HCT116 (cell line): Measurements from ENCODE around the gene AFAP1. TPM values are rescaled to one million over a fixed set of nuclear protein-coding genes. Genes with fewer than 3 reads are reported as not detected.

Experiments
- ATAC-seq: fragments of 200-7000 bp; cut with Tn5 transposase; 2 replicates; pipeline ENCODE4 v1.9.1; 2020; ENCODE audit warnings: mild to moderate bottlenecking, moderate library complexity
- BruUV-seq: library from RNA; stranded (reverse); fragments of 400-500 nt; replicated peaks from 2 replicates; lab custom pipeline; 2021; lab: Mats Ljungman, UMichigan
- CTCF ChIA-PET: fragments of 300-600 bp; sonication (Branson Sonifier 250); formaldehyde crosslinking; loops from one replicate; lab custom pipeline; 2021; ENCODE audit warnings: antibody characterized with exemption; lab: Charles Lee
- POLR2A ChIA-PET: fragments of 300-600, 350-600 bp; sonication (Branson Sonifier 250); formaldehyde crosslinking; loops from one replicate; lab custom pipeline; 2021; ENCODE audit warnings: antibody characterized with exemption; lab: Charles Lee
- RAD21 ChIA-PET, 2 experiments: fragments of 300-600 bp; sonication (Branson Sonifier 250); formaldehyde crosslinking; loops; one replicate each; lab custom pipeline; 2023; ENCODE audit warnings: low total read pairs in 2 of 2; ENCODE audit not compliant: uncharacterized antibody in 2 of 2, unreplicated experiment in 2 of 2, low non-redundant PET in 1 of 2; lab: Charles Lee
- DNase-seq: peaks from one replicate; pipeline ENCODE4 v3.0.0-alpha.2; 2010; ENCODE audit warnings: low read depth, low spot score
- H2AFZ ChIP-seq: fragments of 200-600 bp; shearing (Covaris generic), sonication (generic); 2 replicates; pipeline ENCODE4 v1.6.1; 2017; ENCODE audit warnings: low read depth, mixed run types, mixed read lengths, antibody characterized with exemption, low read length; ENCODE audit not compliant: poor library complexity, severe bottlenecking
- H3K27ac ChIP-seq: 2 replicates; pipeline ENCODE4 v1.5.1; 2012; ENCODE audit warnings: low read depth, low read length
- H3K27me3 ChIP-seq: fragments of 200-600 bp; sonication (generic); 2 replicates; pipeline ENCODE4 v1.6.1; 2016; ENCODE audit warnings: mixed run types, low read length, mixed read lengths; ENCODE audit not compliant: insufficient read depth
- H3K36me3 ChIP-seq, 2 experiments: fragments of 200-500 bp in 1 of 2; fragments of 200-600 bp in 1 of 2; sonication (Bioruptor generic) in 1 of 2; sonication (generic) in 1 of 2; 2 replicates each; pipeline versions ENCODE4 v1.5.1 to v1.6.1; 2014 to 2016; ENCODE audit warnings: low read length in 2 of 2, inconsistent platforms in 1 of 2, mixed read lengths in 1 of 2, mixed run types in 1 of 2; ENCODE audit not compliant: insufficient read depth in 2 of 2, control insufficient read depth in 1 of 2
- H3K4me1 ChIP-seq, 2 experiments: fragments of 200-600 bp in 1 of 2; sonication (generic) in 1 of 2; 2 replicates each; pipeline versions ENCODE4 v1.5.1 to v1.6.1; 2012 to 2017; ENCODE audit warnings: low read length in 2 of 2, inconsistent platforms in 1 of 2, mild to moderate bottlenecking in 1 of 2, mixed read lengths in 1 of 2, mixed run types in 1 of 2, moderate library complexity in 1 of 2; ENCODE audit not compliant: insufficient read depth in 2 of 2, control insufficient read depth in 1 of 2
- H3K4me2 ChIP-seq: fragments of 200-600 bp; sonication (generic); 2 replicates; pipeline ENCODE4 v1.6.1; 2017; ENCODE audit warnings: mixed run types, low read length, mixed read lengths
- H3K4me3 ChIP-seq, 2 experiments: fragments of 200-600 bp in 1 of 2; sonication (generic) in 1 of 2; replicated peaks in 1 of 2; 2 replicates each; pipeline ENCODE4 v1.5.1; 2011 to 2016; ENCODE audit warnings: low read length in 2 of 2, control low read depth in 1 of 2, low read depth in 1 of 2, mild to moderate bottlenecking in 1 of 2, mixed read lengths in 1 of 2, mixed run types in 1 of 2
- H3K79me2 ChIP-seq: fragments of 200-600 bp; sonication (generic); 2 replicates; pipeline ENCODE4 v1.6.1; 2017; ENCODE audit warnings: mild to moderate bottlenecking, mixed run types, low read length, moderate library complexity, mixed read lengths; ENCODE audit not compliant: insufficient read depth
- H3K9ac ChIP-seq: fragments of 200-600 bp; sonication (generic); 2 replicates; pipeline ENCODE4 v1.6.1; 2016; ENCODE audit warnings: low read length, mixed read lengths
- H3K9me2 ChIP-seq: fragments of 200-600 bp; sonication (generic), shearing (Covaris generic); 2 replicates; pipeline ENCODE4 v1.6.1; 2017; ENCODE audit warnings: mixed run types, mild to moderate bottlenecking, moderate library complexity; ENCODE audit not compliant: insufficient read depth
- H3K9me3 ChIP-seq, 2 experiments: fragments of 200-500 bp in 1 of 2; fragments of 200-600 bp in 1 of 2; sonication (Bioruptor generic) in 1 of 2; sonication (generic) in 1 of 2; 2 replicates each; pipeline ENCODE4 v1.6.1; 2014 to 2017; ENCODE audit warnings: low read length in 2 of 2, mixed read lengths in 2 of 2, inconsistent platforms in 1 of 2, low read depth in 1 of 2, mild to moderate bottlenecking in 1 of 2, mixed run types in 1 of 2, moderate library complexity in 1 of 2; ENCODE audit not compliant: control insufficient read depth in 1 of 2, insufficient read depth in 1 of 2
- H4K20me1 ChIP-seq: fragments of 200-600 bp; sonication (generic), shearing (Covaris generic); 2 replicates; pipeline ENCODE4 v1.6.1; 2017; ENCODE audit warnings: mixed run types, mild to moderate bottlenecking, moderate library complexity; ENCODE audit not compliant: insufficient read depth
- CBX3 ChIP-seq: IDR thresholded peaks from 2 replicates; pipeline ENCODE4 v1.6.1; 2012; ENCODE audit warnings: low read depth
- CTCF ChIP-seq, 3 experiments: fragments of 200-600 bp in 1 of 3; sonication (generic) in 1 of 3; IDR thresholded peaks in 2 of 3; conservative IDR thresholded peaks in 1 of 3; 2 replicates each; pipeline ENCODE4 v1.5.1; 2012 to 2017; ENCODE audit warnings: low read depth in 2 of 3, low read length in 2 of 3, antibody characterized with exemption in 1 of 3, borderline replicate concordance in 1 of 3, control low read depth in 1 of 3, mild to moderate bottlenecking in 1 of 3, mixed read lengths in 1 of 3, mixed run types in 1 of 3, moderate library complexity in 1 of 3; ENCODE audit not compliant: insufficient read depth in 1 of 3
- EGR1 ChIP-seq: IDR thresholded peaks from 2 replicates; pipeline ENCODE4 v1.6.1; 2012; ENCODE audit warnings: low read depth
- ELF1 ChIP-seq: IDR thresholded peaks from 2 replicates; pipeline ENCODE4 v1.6.1; 2012; ENCODE audit warnings: low read depth, borderline replicate concordance
- EZH2 ChIP-seq: fragments of 200-600 bp; sonication (generic); IDR thresholded peaks from 2 replicates; pipeline ENCODE4 v1.6.1; 2017; ENCODE audit warnings: antibody characterized with exemption, mixed run types
- JUND ChIP-seq: IDR thresholded peaks from 2 replicates; pipeline ENCODE4 v1.6.1; 2012
- MAX ChIP-seq: IDR thresholded peaks from 2 replicates; pipeline ENCODE4 v1.6.1; 2012
- POLR2A ChIP-seq: IDR thresholded peaks from 2 replicates; pipeline ENCODE4 v1.7.0; 2011; ENCODE audit warnings: borderline replicate concordance; ENCODE audit not compliant: insufficient read depth, insufficient read length; ENCODE audit errors: extremely low read depth
- RAD21 ChIP-seq: IDR thresholded peaks from 2 replicates; pipeline ENCODE4 v1.6.1; 2012; ENCODE audit warnings: low read depth, mild to moderate bottlenecking
- REST ChIP-seq: IDR thresholded peaks from 2 replicates; pipeline ENCODE4 v1.6.1; 2012; ENCODE audit warnings: low read depth
- SIN3A ChIP-seq: IDR thresholded peaks from 2 replicates; pipeline ENCODE4 v1.6.1; 2012; ENCODE audit warnings: low read depth
- SP1 ChIP-seq: IDR thresholded peaks from 2 replicates; pipeline ENCODE4 v1.6.1; 2012; ENCODE audit warnings: low read depth
- SRF ChIP-seq: IDR thresholded peaks from 2 replicates; pipeline ENCODE4 v1.6.1; 2012; ENCODE audit warnings: low read depth
- TCF7L2 ChIP-seq: IDR thresholded peaks from 2 replicates; pipeline ENCODE4 v1.7.0; 2011; ENCODE audit warnings: borderline replicate concordance, inconsistent platforms; ENCODE audit not compliant: insufficient read depth, insufficient read length; ENCODE audit errors: extremely low read depth
- ZFX ChIP-seq: fragments of 450-650 bp; IDR thresholded peaks from 2 replicates; pipeline ENCODE4 v1.6.1; 2017
- ZNF274 ChIP-seq: fragments of 200-500 bp; sonication (Bioruptor generic); IDR thresholded peaks from 2 replicates; pipeline ENCODE4 v1.6.1; 2014; ENCODE audit warnings: mild to moderate bottlenecking, low read depth, low read length, inconsistent platforms
- intact Hi-C: fragments of 100-400 bp; cut with micrococcal nuclease; formaldehyde crosslinking; loops from 2 replicates; pipeline ENCODE4 v1.10.0; 2022
- total RNA-seq: library from RNA; stranded (reverse); gene quantifications from one replicate; pipeline ENCODE4 v1.2.1, GENCODE V29; 2021; ENCODE audit not compliant: unreplicated experiment

Gene AFAP1
- total RNA-seq, 1 experiment from 2014 or later, result 19.4 TPM

DNA sequence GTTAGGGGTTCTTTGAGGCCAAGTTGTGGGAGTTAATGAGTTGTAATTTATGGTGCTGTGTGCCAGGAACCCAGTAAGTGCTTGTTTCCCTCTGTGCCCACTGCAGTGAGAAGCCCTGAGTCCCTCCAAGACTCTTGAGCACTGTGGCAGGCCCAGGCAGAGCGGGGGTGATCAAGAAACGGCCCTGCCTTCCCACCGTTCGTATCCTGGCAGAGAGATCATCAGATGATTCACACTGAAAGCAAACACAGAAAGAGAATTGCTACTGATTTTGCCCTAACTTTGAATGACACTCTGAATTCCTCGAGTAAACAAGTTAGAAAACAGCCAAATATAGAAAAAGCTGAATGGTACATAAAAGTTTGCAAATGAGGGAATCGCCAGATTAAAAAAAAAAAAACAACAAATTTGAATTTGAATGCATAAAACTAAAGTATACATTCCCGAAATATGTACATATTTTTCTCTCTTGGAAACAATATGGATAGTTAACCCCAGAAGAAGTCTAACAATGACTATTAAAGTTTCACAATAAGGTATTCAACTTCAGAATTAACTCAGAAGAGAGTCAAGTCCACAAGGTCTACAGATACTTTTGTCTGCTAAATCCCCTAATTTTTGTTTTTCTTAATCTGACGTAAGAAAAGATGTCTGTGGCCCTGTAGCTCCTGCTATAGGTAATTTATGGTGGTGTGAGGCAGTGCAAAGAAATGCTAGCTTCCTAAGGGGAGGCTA, 71.8 kb downstream of the AFAP1 start:
- Histone ChIP-seq H3K4me3 (no peak overlapping the region), H3K9me2 (no peaks in the 10 kb centered on the region), H3K79me2 (no peaks in the 10 kb centered on the region), H3K4me2 (no peak overlapping the region), H2AFZ (no peak overlapping the region), H3K27me3 (no peaks in the 10 kb centered on the region), H4K20me1 (no peaks in the 10 kb centered on the region), H3K9me3 (no peaks in the 10 kb centered on the region), H3K27ac (no peak overlapping the region), H3K9ac (no peak overlapping the region), H3K36me3 (0 out of 4 replicates have a peak, but pooled peaks cover 0 to 2% of the 10 kb centered on the region in 2 experiments), H3K4me1 (no peaks in the 10 kb centered on the region)
- no peak for TF ChIP-seq CTCF (IDR thresholded peaks at IDR 0.05 in 2 of 3, conservative IDR thresholded peaks at IDR 0.05 in 1 of 3; ENCODE audit: borderline replicate concordance in 1 of 3, insufficient read depth in 1 of 3, low read depth in 2 of 3, low read length in 2 of 3)
- no peak for TF ChIP-seq CBX3
- TF ChIP-seq MAX, result no peak
- TF ChIP-seq ZFX, result no peak
- TF ChIP-seq REST, result no peak
- TF ChIP-seq ZNF274, result no peak
- no peak for TF ChIP-seq RAD21
- no peak for TF ChIP-seq SP1
- no peak for TF ChIP-seq ELF1
- no peak for TF ChIP-seq POLR2A
- no peak for TF ChIP-seq EGR1
- no peak for TF ChIP-seq SRF
- TF ChIP-seq JUND, result no peak
- TF ChIP-seq TCF7L2, result no peak
- no peak for TF ChIP-seq EZH2
- no peak for TF ChIP-seq SIN3A
- no TSS peak for BruUV-seq
- intact Hi-C loops, result no loop called here
- ChIA-PET POLR2A (no interaction called here), CTCF (no interaction called here), RAD21 (no interaction called here)
- ATAC-seq (no peak), DNase-seq (no peak)
